WERI-Rb-1 (cell line): Measurements from ENCODE around the gene PEAK1.

Experiments
- DNase-seq: peaks from one replicate; pipeline ENCODE4 v3.0.0-alpha.2; 2020
- H3K27ac ChIP-seq: fragments of 250-450 bp; sonication (Bioruptor Pico); 2 replicates; pipeline ENCODE4 v1.5.1; 2020; ENCODE audit warnings: mild to moderate bottlenecking, moderate library complexity
- H3K27me3 ChIP-seq: fragments of 250-450 bp; sonication (Bioruptor Pico); 2 replicates; pipeline ENCODE4 v1.5.1; 2021; ENCODE audit warnings: mild to moderate bottlenecking, low read depth, moderate library complexity; ENCODE audit not compliant: insufficient read depth, severe bottlenecking
- H3K36me3 ChIP-seq: fragments of 250-450 bp; sonication (Bioruptor Pico); 2 replicates; pipeline ENCODE4 v1.5.1; 2020; ENCODE audit warnings: mild to moderate bottlenecking, moderate library complexity
- H3K4me3 ChIP-seq: 2 replicates; pipeline ENCODE4 v1.5.1; 2011; ENCODE audit warnings: low read depth, mild to moderate bottlenecking, control low read depth, low read length
- H3K9me3 ChIP-seq: fragments of 250-450 bp; sonication (Bioruptor Pico); 2 replicates; pipeline ENCODE4 v1.5.1; 2021; ENCODE audit warnings: mild to moderate bottlenecking, moderate library complexity; ENCODE audit not compliant: severe bottlenecking
- TF ChIP-seq, protein P1 (sequence below): IDR thresholded peaks from 2 replicates; pipeline ENCODE4 v1.5.1; 2011; ENCODE audit warnings: low read depth, mild to moderate bottlenecking, control low read depth, inconsistent platforms, low read length

PEAK1 gene

DNA sequence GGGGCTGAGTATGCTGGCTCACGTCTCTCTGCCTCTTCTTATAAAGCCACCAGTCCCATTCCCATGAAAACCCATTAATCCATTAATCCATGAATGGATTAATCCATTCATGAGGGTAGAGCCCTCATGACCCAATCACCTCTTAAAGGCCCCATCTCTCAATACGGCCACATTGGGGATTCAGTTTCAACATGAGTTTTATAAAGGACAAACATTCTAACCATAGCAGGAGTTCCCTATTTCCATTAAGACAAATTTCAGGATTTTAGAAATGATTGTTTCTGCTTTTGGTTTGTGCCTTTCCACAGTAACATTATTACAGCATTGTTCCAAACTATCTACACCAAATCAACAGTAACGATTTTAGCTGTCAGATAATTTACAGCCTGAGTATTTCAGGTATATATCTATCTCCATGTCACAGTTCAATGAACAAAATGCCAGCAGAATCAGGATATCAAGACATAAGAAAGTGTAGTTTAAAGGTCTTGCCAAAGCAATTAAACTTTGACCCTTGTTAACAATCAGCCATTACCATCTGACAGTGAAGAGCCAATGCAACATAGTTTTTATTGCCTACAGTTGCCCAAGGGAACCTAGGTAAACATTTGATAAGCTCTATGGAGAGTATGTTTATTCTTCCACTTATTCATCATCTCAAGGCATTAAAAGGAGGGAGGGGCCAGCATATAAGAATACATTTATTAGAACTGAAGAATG lies 352.8 kb downstream of the PEAK1 start:
- no peak for DNase-seq
- TF ChIP-seq, protein P1, sequence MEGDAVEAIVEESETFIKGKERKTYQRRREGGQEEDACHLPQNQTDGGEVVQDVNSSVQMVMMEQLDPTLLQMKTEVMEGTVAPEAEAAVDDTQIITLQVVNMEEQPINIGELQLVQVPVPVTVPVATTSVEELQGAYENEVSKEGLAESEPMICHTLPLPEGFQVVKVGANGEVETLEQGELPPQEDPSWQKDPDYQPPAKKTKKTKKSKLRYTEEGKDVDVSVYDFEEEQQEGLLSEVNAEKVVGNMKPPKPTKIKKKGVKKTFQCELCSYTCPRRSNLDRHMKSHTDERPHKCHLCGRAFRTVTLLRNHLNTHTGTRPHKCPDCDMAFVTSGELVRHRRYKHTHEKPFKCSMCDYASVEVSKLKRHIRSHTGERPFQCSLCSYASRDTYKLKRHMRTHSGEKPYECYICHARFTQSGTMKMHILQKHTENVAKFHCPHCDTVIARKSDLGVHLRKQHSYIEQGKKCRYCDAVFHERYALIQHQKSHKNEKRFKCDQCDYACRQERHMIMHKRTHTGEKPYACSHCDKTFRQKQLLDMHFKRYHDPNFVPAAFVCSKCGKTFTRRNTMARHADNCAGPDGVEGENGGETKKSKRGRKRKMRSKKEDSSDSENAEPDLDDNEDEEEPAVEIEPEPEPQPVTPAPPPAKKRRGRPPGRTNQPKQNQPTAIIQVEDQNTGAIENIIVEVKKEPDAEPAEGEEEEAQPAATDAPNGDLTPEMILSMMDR: no peak
- Histone ChIP-seq H3K27ac (no peak overlapping the region), H3K9me3 (no peaks in the 10 kb centered on the region), H3K36me3 (peaks cover 31% of the 10 kb centered on the region), H3K27me3 (no peaks in the 10 kb centered on the region), H3K4me3 (no peak overlapping the region)

DNA sequence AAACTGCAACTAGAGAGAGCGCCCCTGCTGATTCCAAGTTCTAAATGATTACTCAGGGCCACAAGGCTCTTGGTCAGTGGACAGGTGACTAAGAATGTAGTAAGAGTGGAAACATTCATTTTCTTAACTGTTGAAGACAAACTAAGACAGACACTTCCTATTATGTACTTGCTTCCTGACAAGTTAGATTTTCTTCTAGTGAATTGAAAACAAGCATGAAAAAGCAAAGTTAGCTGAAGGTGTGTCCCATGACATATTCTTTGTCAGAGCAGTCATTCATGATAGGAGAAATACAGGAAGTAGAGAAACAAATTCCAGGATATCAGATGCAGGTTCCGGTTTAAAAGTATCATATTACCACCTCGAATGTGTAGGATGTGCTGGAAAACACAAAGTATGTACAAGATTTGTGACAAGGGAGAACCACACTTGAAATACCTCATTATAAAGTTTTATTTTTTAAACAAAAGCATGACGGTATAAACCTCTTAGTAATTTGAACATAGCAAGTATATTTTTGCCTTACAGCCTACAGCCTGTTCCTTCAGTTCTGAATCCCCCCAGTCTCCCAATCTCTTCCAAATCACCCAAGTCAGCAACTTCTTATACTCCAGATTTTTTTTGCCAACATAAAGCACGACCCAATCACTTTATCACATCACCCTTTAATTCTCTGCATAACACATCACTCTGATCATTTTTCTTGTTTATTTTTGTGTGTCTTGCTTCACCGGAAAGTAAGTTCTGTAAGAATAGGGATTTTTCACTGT lies 355.2 kb downstream of the PEAK1 start:
- Histone ChIP-seq H3K9me3 (no peaks in the 10 kb centered on the region), H3K4me3 (no peak overlapping the region), H3K27me3 (no peaks in the 10 kb centered on the region), H3K36me3 (peaks cover 26% of the 10 kb centered on the region), H3K27ac (no peak overlapping the region)
- TF ChIP-seq, protein P1: no peak
- DNase-seq: no peak

DNA sequence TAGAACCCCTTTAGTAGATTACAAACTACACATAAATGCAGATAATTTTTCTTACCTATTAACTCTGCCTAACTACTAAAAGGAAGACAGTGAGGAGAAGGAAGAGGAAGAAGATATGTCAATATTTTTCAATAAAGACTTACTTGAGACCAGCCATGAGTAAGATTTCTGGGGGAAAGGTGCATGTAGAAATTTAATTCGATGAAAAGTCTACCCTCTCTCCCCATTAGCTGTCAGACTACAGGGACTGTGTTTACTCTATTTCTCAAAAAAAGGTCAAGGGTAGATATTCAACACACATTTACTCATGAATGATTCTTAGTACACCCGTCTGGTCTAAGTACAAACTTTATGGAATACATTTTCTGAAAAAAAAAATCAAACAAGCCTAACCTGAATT lies 355.8 kb downstream of the PEAK1 start:
- TF ChIP-seq, protein P1: no peak

DNA sequence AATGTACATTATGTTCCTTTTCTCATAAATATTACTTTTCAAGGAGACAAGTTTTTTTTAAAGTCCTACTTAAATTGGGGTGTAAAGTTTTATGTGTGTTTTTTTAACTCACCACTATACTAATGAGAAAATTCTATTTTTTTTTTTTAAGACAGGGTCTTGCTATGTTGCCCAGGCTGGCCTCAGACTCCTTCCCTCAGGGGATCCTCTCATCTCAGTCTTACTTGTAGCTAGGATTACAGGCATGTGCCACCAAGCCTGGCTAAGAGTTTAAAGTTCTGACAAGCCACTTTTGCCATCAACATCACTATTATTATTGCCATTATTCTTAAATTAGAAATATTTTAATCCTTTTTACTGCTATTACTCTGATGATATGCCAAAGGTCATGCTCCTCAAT lies 356.7 kb downstream of the PEAK1 start:
- DNase-seq: no peak
- Histone ChIP-seq H3K4me3 (no peak overlapping the region), H3K36me3 (peaks cover 13% of the 10 kb centered on the region), H3K27me3 (no peaks in the 10 kb centered on the region), H3K9me3 (no peaks in the 10 kb centered on the region), H3K27ac (no peak overlapping the region)
- TF ChIP-seq, protein P1: no peak

More for the DNA sequence above, 355.8 kb downstream of the PEAK1 start:
- no peak overlapping the region for H3K27ac ChIP-seq
- H3K36me3 ChIP-seq: peaks cover 21% of the 10 kb centered on the region
- H3K27me3 ChIP-seq: no peaks in the 10 kb centered on the region
- H3K9me3 ChIP-seq: no peaks in the 10 kb centered on the region
- DNase-seq: no peak
- no peak overlapping the region for H3K4me3 ChIP-seq

DNA sequence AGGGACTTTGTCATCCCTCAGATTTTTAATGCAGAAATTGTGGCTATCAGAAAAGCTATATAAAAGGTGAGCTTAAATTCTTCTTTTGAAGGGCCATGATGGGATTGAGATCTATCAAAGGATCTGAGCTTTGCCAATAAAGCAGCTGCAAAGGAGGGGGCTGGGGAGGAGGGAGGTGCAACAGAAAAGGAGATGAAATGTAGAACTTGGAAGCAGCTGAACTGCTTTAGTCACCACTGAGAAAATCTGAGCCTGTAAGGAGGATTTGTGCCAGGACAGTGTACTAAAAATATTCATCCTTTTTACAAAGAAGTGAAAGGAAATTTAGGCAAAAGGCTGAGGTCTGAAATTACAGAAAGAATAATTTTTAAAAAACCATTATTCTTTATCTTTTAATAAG lies 359.4 kb downstream of the PEAK1 start:
- no peak overlapping the region for H3K4me3 ChIP-seq
- H3K9me3 ChIP-seq: no peaks in the 10 kb centered on the region
- peaks cover 3% of the 10 kb centered on the region for H3K36me3 ChIP-seq
- TF ChIP-seq, protein P1: no peak
- no peaks in the 10 kb centered on the region for H3K27me3 ChIP-seq
- H3K27ac ChIP-seq: no peak overlapping the region
- no peak for DNase-seq
